ENCODE data around the gene AVL9. TPM values are rescaled to one million over a fixed set of nuclear protein-coding genes. Genes with fewer than 3 reads are reported as not detected.
A peak's percentile ranks its signal among the peaks of the same experiment; 100 is the strongest.

The AVL9 gene
- total and polyA plus RNA-seq, 9 of the 15 experiments (the other 6 are each of a cell fraction or from before 2014, with no cell fraction given): 6.4 to 66.2 (median 30.1) TPM

- in situ Hi-C loops (cut with MboI): no loop called here
- Histone ChIP-seq H3K79me2 (ENCODE audit: control insufficient read depth, insufficient read depth, low read length) (no peaks in the 10 kb centered on the region), H3K9ac (ENCODE audit: insufficient read depth in 1 of 2, low read depth in 2 of 2, low read length in 2 of 2) (no peak overlapping the region), H3K4me2 (ENCODE audit: insufficient read depth, low read length) (no peak overlapping the region), H2AFZ (ENCODE audit: low read depth, low read length) (no peak overlapping the region), H3K27ac (ENCODE audit: extremely low read depth, low read depth, low read length) (no peak overlapping the region), H4K20me1 (replicated peaks; ENCODE audit: control insufficient read depth, insufficient read depth, low read length) (no peaks in the 10 kb centered on the region), H3K9me1 (ENCODE audit: control insufficient read depth, insufficient read depth, low read length) (no peaks in the 10 kb centered on the region), H3K4me3 (no peak overlapping the region), H3K27me3 (ENCODE audit: control insufficient read depth in 2 of 2, insufficient read depth in 2 of 2, low read length in 2 of 2) (peaks cover 0 to 3% of the 10 kb centered on the region in 2 experiments; a peak in 3 of 5 replicates), H3K9me3 (replicated peaks; ENCODE audit: control insufficient read depth, insufficient read depth, low read depth, low read length) (no peaks in the 10 kb centered on the region), H3K4me1 (replicated peaks in 1 of 2; ENCODE audit: control insufficient read depth in 2 of 2, insufficient read depth in 2 of 2, low read length in 2 of 2) (no peaks in the 10 kb centered on the region), H3K36me3 (ENCODE audit: control insufficient read depth, insufficient read depth, low read length) (no peaks in the 10 kb centered on the region)
- no TSS peak for BruUV-seq (replicated peaks)
- DNase-seq (ENCODE audit: extremely low read depth in 1 of 4, low spot score in 3 of 4) (no peak), ATAC-seq (no peak), FAIRE-seq (no peak)
- 0% methylated on average over 8 of the region's 8 CpGs for WGBS (ENCODE audit: insufficient coverage, low coverage, missing lambda C conversion rate)
- ChIA-PET CTCF (ENCODE audit: low intra/inter-chr PET ratio) (no interaction called here), POLR2A (interaction anchor here (1.4 kb wide), 1 partner anchor 10 kb away, joined by 4 read pairs; no protein-coding TSS in a partner anchor)
- intact Hi-C loops (cut with micrococcal nuclease): no loop called here
- no peak for TF ChIP-seq SMAD2 (IDR thresholded peaks at IDR 0.05; ENCODE audit: low read depth, low read length)
- TF ChIP-seq, protein P1, sequence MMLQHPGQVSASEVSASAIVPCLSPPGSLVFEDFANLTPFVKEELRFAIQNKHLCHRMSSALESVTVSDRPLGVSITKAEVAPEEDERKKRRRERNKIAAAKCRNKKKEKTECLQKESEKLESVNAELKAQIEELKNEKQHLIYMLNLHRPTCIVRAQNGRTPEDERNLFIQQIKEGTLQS (IDR thresholded peaks at IDR 0.05): 0 out of 2 replicates have a peak, but pooled peaks have one; percentile 13
- TF ChIP-seq, protein P1 (CRISPR knock-in tag; conservative IDR thresholded peaks at IDR 0.05): no peak
Measured at GRCh38 chr7:32453341-32454011, 41.8 kb upstream of the AVL9 start.

GRCh38 chr7:32458025-32458424, 37.3 kb upstream of the AVL9 start:
- H3K36me3 ChIP-seq (ENCODE audit: control insufficient read depth, insufficient read depth, low read length): no peaks in the 10 kb centered on the region
- in situ Hi-C loops (cut with MboI): no loop called here
- BruUV-seq (replicated peaks): no TSS peak
- FAIRE-seq: no peak
- H3K79me2 ChIP-seq (ENCODE audit: control insufficient read depth, insufficient read depth, low read length): no peaks in the 10 kb centered on the region
- no peaks in the 10 kb centered on the region for H3K4me1 ChIP-seq (replicated peaks in 1 of 2; ENCODE audit: control insufficient read depth in 2 of 2, insufficient read depth in 2 of 2, low read length in 2 of 2)
- H3K9ac ChIP-seq (ENCODE audit: insufficient read depth in 1 of 2, low read depth in 2 of 2, low read length in 2 of 2): no peak overlapping the region
- H3K9me3 ChIP-seq (replicated peaks; ENCODE audit: control insufficient read depth, insufficient read depth, low read depth, low read length): no peaks in the 10 kb centered on the region
- no peaks in the 10 kb centered on the region for H4K20me1 ChIP-seq (replicated peaks; ENCODE audit: control insufficient read depth, insufficient read depth, low read length)
- POLR2A ChIA-PET: no interaction called here
- ATAC-seq: no peak
- H3K27me3 ChIP-seq (ENCODE audit: control insufficient read depth in 2 of 2, insufficient read depth in 2 of 2, low read length in 2 of 2): no peaks in the 10 kb centered on the region; a peak in 2 of 5 replicates
- H2AFZ ChIP-seq (ENCODE audit: low read depth, low read length): no peak overlapping the region
- intact Hi-C loops (cut with micrococcal nuclease): no loop called here
- H3K9me1 ChIP-seq (ENCODE audit: control insufficient read depth, insufficient read depth, low read length): no peaks in the 10 kb centered on the region
- WGBS (ENCODE audit: insufficient coverage, low coverage, missing lambda C conversion rate): 5% methylated on average over 3 of the region's 3 CpGs
- CTCF ChIA-PET (ENCODE audit: low intra/inter-chr PET ratio): no interaction called here
- DNase-seq (ENCODE audit: extremely low read depth in 1 of 4, low spot score in 3 of 4): no peak
- H3K27ac ChIP-seq (ENCODE audit: extremely low read depth, low read depth, low read length): no peak overlapping the region
- no peak overlapping the region for H3K4me3 ChIP-seq
- no peak overlapping the region for H3K4me2 ChIP-seq (ENCODE audit: insufficient read depth, low read length)
- TF ChIP-seq ZNF175 (CRISPR knock-in tag; IDR thresholded peaks at IDR 0.05; ENCODE audit: low read depth) (no peak), TCFL5 (CRISPR knock-in tag; conservative IDR thresholded peaks at IDR 0.05) (no peak), FOXJ3 (CRISPR knock-in tag; IDR thresholded peaks at IDR 0.05) (no peak), HOXB6 (CRISPR knock-in tag; IDR thresholded peaks at IDR 0.05; ENCODE audit: borderline replicate concordance) (no peak), ZNF830 (CRISPR knock-in tag; IDR thresholded peaks at IDR 0.05) (no peak), FOS (IDR thresholded peaks at IDR 0.05; ENCODE audit: extremely low read depth, insufficient read length) (no peak), HBP1 (CRISPR knock-in tag; IDR thresholded peaks at IDR 0.05) (no peak), KAT8 (IDR thresholded peaks at IDR 0.05; ENCODE audit: low read depth) (no peak), FOXA1 (IDR thresholded peaks at IDR 0.05; ENCODE audit: borderline replicate concordance) (no peak)
- TF ChIP-seq, protein P2, sequence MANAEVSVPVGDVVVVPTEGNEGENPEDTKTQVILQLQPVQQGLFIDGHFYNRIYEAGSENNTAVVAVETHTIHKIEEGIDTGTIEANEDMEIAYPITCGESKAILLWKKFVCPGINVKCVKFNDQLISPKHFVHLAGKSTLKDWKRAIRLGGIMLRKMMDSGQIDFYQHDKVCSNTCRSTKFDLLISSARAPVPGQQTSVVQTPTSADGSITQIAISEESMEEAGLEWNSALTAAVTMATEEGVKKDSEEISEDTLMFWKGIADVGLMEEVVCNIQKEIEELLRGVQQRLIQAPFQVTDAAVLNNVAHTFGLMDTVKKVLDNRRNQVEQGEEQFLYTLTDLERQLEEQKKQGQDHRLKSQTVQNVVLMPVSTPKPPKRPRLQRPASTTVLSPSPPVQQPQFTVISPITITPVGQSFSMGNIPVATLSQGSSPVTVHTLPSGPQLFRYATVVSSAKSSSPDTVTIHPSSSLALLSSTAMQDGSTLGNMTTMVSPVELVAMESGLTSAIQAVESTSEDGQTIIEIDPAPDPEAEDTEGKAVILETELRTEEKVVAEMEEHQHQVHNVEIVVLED (CRISPR knock-in tag; IDR thresholded peaks at IDR 0.05): no peak

Data from K562 (cell line).